ENCODE results near the gene TMOD2.

Gene TMOD2

DNA sequence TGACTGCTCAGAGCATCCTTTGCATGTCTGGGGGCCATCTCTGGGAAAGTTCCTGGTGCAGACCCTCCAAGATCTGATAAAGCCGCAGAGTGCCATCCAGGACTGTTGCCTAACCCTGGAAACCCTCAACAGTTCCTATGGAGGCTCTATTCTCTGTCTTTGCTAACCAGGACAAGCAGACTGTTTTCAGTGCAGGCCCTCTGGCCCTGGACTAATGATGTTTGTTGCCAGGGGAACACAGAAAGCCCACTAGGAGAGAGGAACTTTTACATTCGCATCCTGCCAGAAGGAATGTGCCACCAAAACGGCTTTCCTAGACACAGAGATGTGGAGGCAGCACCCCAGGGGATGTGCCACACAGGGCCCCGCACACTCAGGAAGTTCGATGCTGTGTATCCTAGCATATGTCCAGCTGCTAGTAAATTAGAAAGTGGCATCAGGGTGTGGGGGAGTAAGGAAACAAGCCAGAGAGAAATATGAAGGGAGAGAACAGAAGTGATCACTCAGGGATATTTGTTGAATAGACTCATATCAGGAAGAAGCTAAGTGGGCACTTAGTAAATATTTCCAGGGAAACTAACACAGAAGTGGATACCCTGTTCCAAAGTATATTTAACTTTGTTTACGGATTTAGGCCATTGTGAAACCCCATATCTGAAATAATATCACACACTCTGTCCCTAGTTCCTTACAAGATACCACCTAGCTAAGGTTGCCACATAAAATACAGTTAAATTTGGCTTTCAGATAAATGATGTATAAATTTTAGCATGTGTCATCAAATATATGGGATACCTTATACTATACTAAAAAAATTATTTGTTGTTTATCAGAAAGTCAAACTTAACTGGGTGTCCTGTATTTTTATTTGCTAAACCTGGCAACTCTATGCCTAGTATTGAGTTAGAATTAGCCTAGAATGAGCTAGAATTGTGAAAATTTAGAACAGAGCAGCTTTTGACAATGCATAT lies 48.2 kb downstream of the TMOD2 start:
- H3K27ac ChIP-seq = no peak overlapping the region
- no peak overlapping the region for H3K4me3 ChIP-seq
- TF ChIP-seq, protein P1, sequence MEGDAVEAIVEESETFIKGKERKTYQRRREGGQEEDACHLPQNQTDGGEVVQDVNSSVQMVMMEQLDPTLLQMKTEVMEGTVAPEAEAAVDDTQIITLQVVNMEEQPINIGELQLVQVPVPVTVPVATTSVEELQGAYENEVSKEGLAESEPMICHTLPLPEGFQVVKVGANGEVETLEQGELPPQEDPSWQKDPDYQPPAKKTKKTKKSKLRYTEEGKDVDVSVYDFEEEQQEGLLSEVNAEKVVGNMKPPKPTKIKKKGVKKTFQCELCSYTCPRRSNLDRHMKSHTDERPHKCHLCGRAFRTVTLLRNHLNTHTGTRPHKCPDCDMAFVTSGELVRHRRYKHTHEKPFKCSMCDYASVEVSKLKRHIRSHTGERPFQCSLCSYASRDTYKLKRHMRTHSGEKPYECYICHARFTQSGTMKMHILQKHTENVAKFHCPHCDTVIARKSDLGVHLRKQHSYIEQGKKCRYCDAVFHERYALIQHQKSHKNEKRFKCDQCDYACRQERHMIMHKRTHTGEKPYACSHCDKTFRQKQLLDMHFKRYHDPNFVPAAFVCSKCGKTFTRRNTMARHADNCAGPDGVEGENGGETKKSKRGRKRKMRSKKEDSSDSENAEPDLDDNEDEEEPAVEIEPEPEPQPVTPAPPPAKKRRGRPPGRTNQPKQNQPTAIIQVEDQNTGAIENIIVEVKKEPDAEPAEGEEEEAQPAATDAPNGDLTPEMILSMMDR (IDR thresholded peaks at IDR 0.05) = no peak
- DNase-seq (ENCODE audit: low spot score) = no peak

DNA sequence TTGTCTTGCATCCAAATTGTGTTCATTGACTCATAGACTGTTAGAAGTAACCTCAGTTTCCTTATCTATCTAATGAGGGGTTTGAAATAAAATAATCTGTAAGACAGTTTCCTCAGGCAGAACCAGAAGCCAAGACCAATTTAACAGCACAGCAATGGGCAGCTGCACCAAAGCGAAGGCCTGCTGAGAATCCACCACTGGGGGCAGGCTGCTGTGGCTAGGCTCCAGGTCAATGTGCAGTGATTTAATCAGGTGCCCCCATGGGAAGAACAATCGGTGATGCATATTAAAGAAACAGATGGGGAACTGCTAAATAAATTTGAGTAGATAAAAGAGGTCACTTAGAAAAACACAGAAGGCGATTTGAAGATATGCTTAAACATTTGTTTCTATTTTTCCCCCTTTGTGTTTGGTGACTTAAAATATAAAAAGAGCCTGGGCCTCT lies 50.0 kb downstream of the TMOD2 start:
- Histone ChIP-seq H3K27ac (no peak overlapping the region), H3K4me3 (no peak overlapping the region)
- TF ChIP-seq, protein P1 (IDR thresholded peaks at IDR 0.05) = no peak
- DNase-seq (ENCODE audit: low spot score) = no peak

DNA sequence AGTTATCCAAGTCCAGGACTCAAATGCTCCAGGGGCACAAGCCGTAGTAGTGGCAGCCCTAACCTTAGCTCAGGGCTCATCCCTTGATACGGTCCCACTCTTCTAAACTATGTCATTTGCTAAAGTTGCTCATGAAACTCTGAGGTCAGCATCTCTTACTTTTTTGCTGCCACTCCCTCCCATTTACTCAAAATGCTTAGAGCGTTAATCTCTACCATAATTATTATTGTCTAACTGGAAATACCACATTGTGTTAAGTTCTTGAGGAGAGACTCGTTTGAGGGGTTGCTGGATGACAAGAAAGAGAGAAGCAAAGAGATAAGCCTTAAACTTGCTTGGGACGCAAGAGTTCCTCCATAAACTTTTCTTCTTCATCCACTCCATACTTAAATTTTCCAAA lies 51.2 kb downstream of the TMOD2 start:
- TF ChIP-seq, protein P1 (IDR thresholded peaks at IDR 0.05) = no peak

DNA sequence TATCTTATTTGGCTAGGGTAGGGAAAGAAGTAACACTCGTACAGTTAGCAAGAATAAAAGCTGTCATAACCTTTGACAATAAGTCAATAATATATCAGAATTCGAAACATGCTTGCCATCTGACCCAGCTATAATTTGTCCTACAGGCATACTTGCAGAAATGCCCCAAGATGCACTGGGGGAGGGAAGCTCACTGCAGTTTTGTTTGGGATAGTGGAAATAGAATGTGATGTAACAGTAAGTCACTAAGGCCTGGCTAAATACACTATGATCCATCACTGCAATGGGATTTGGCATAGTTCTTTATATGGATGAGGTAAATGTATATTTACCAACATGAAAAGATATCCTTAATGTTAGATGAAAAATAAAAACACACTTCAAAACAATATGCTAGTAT lies 52.6 kb downstream of the TMOD2 start:
- Histone ChIP-seq H3K4me3 (no peak overlapping the region), H3K27ac (no peak overlapping the region)
- TF ChIP-seq, protein P1 (IDR thresholded peaks at IDR 0.05) = no peak
- DNase-seq (ENCODE audit: low spot score) = no peak

More for the DNA sequence above, 51.2 kb downstream of the TMOD2 start:
- H3K4me3 ChIP-seq = no peak overlapping the region
- no peak overlapping the region for H3K27ac ChIP-seq
- no peak for DNase-seq (ENCODE audit: low spot score)

DNA sequence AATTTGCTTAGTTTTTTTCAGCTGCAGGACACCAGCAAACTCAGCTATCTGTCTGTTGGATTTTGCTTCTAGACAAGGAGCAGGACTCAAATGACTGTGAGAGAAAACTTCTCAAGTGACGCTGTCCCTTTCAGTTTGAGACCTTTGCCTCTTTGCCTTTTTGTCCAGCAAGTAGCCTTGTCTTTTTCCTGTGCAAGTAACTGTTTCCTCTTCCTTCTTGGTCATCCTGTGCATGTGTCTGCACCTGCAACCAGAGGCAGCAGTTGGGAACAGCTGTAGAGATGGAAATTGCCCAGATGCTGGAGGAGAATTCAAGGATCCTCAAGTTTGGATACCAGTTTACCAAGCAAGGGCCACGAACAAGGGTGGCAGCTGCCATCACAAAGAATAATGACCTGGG lies 54.7 kb downstream of the TMOD2 start:
- TF ChIP-seq, protein P1 (IDR thresholded peaks at IDR 0.05) = no peak
- no peak overlapping the region for H3K4me3 ChIP-seq
- DNase-seq (ENCODE audit: low spot score) = no peak
- H3K27ac ChIP-seq = no peak overlapping the region

DNA sequence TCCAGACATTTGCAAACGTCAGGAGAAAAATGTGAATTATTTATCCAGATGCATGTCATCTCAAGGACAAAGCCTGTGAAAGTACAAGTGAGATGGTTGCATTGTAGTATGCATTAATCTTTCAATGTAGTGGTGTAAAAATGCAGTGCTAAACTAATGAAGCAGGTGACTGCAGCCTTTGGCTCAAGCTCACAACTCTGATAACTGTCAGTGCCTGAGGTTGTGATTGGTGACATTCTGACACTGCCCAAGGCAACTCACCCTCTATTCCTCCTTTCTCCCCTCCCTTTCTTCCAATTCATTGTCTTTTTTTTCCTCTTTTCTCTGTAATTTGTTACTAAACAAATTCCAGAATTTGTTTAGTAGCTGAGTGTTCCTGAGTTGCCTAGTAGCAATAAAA lies 58.1 kb downstream of the TMOD2 start:
- TF ChIP-seq, protein P1 (IDR thresholded peaks at IDR 0.05) = no peak
- Histone ChIP-seq H3K27ac (no peak overlapping the region), H3K4me3 (no peak overlapping the region)
- DNase-seq (ENCODE audit: low spot score) = no peak

DNA sequence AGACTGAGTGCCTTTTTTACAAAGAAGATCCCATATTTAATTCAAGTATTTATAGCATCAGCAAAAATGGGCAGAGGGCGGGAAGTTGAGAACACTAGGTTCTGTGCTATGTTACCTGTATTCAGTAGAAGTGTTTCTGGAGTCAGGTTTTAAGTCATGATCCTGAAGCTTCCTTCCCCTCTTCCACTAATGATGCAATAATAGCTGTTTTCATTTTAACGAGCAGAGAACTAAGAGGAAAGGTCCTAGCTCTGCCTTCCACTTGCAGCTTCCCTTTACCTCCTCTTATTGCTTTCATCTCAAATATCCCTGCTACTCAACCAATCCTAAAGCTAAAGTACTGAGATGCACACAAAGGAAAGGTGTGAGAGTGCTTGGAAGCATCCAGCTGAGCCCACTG lies 61.2 kb downstream of the TMOD2 start:
- TF ChIP-seq, protein P1 (IDR thresholded peaks at IDR 0.05) = no peak
- no peak for DNase-seq (ENCODE audit: low spot score)
- Histone ChIP-seq H3K4me3 (no peak overlapping the region), H3K27ac (no peak overlapping the region)

All from coronary artery (tissue), 2 donors.